NCI-H1436 (cell line): ENCODE data around the gene BET1L.
"Not testable (repeated sequence)": the region's sequence is repeated elsewhere in the genome, so short reads cannot be mapped to it uniquely, and the experiment has no call there.

Experiments
- DNase-seq: peaks from one replicate; lab custom pipeline; 2025; lab: John Stamatoyannopoulos, UW

BET1L gene, protein sequence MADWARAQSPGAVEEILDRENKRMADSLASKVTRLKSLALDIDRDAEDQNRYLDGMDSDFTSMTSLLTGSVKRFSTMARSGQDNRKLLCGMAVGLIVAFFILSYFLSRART

GRCh38 chr11:207208-207862, at the start of gene BET1L, which contains the start of gene RIC8A:
TSS of gene BET1L (minus strand) at chr11:207399. CDS start at chr11:207321, 78 bp downstream.
TSS of gene RIC8A (plus strand) at chr11:207708. CDS start at chr11:208855, 1,147 bp downstream.
- DNase-seq: peak; percentile 88

DNA sequence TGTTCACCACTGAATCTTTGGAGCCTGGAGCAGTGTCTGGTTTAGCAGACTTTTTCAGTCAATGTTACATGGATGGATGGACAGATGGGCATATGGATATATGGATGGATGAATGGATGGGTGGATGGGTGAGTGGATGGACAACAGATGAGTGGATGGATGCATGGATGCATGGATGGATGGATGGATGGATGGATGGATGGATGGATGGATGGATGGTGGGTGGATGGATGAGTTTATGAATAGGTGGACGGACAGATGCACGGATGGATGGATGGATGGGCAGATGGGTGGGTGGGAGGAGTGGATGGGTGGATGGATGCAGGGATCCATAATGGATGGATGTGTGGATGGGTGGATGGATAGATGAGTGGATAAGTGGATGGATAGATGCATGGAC, 48.6 kb upstream of the BET1L start:
- no peak for DNase-seq

- no peak for DNase-seq
Measured at GRCh38 chr11:255176-255575, 48.0 kb upstream of the BET1L start.

GRCh38 chr11:253886-254270, 46.7 kb upstream of the BET1L start:
- DNase-seq: no peak

DNA sequence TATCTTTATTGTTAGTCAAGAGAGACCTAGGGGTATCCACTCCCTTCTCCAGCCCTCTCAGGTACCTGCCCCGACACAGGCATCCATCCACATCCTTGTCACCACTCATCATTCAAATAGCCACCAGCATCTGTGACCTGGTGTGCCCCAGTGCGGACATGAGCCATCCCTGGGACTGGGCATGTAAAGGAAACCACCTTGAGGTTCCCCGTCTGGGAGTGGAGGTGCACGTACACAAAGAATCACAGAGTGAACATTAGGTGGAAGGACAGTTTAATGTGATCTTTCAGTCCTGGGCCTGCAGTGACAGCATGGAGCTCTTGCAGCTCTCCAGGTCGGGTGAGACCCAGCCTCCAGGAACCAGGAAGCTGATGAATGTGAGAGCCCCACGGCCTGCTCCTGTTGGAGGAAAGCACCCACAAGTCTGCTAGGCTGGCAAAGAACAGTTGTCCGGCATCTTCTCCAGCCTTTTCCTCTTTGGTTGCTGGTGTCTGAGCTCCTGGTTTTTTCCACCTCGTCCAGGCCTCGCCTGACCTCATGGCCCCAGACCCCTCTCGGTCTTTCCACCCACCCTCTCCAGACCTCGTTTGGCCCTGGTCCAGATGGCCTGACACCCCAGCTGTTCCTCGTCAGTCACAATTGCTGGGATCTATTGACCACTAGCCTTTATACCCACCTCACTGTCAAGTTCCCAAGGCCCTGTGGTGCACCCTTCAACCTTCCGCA, 46.1 kb upstream of the BET1L start:
- no peak for DNase-seq

- no peak for DNase-seq
Measured at GRCh38 chr11:252666-253065, 45.5 kb upstream of the BET1L start.

- DNase-seq: no peak
Measured at GRCh38 chr11:251550-251949, 44.4 kb upstream of the BET1L start.

- DNase-seq: peak; percentile 4
Measured at GRCh38 chr11:250740-251299, 43.6 kb upstream of the BET1L start.

DNA sequence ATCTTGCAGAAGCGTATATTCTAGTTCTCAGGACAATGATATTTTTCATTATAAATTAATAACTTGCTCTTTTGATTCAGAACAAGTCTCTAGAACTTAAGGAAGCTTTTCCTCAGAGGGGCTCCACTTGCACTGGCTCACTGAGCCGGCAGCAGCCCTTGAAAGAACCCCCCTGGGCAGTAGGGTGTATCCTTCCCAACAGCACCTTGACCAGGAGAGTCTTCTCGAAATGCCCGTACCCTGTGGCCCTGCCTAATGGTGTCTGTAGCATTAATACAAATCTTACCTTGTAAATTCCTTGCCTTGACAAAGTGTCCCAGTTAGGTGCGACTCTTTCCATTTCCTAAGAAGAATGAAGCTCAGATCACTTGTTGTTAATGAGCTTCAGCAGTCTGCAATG, 43.1 kb upstream of the BET1L start:
- DNase-seq: no peak

- DNase-seq: no peak
Measured at GRCh38 chr11:249062-249461, 41.9 kb upstream of the BET1L start.

- no peak for DNase-seq
Measured at GRCh38 chr11:244376-244775, 37.2 kb upstream of the BET1L start.

GRCh38 chr11:241634-242033, 34.4 kb upstream of the BET1L start:
- DNase-seq: no peak

DNA sequence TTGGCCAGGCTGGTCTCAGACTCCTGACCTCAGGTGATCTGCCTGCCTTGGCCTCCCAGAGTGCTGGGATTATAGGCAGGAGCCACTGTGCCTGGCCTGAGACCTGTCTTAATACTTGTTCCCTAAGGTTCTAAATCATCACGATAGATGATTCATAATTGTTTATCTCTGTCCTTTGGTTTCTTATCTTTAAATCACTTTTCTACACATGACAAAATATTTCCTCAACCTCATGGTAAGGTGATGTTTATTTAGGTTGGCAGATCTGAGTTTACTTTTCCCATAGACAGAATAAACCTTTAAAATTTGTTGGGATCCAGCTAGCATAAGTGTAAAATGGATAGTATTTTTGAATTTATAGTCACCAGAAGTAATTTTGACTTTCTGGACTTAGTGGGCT, 33.1 kb upstream of the BET1L start:
- DNase-seq: no peak

- DNase-seq: not testable (repeated sequence)
Measured at GRCh38 chr11:238346-238745, 31.1 kb upstream of the BET1L start.

- peak; percentile 78 for DNase-seq
Measured at GRCh38 chr11:236774-237767, 29.9 kb upstream of the BET1L start, which contains the start of gene PSMD13. TSS of gene PSMD13 (plus strand) at chr11:236976. CDS start at chr11:237050, 74 bp downstream.

DNA sequence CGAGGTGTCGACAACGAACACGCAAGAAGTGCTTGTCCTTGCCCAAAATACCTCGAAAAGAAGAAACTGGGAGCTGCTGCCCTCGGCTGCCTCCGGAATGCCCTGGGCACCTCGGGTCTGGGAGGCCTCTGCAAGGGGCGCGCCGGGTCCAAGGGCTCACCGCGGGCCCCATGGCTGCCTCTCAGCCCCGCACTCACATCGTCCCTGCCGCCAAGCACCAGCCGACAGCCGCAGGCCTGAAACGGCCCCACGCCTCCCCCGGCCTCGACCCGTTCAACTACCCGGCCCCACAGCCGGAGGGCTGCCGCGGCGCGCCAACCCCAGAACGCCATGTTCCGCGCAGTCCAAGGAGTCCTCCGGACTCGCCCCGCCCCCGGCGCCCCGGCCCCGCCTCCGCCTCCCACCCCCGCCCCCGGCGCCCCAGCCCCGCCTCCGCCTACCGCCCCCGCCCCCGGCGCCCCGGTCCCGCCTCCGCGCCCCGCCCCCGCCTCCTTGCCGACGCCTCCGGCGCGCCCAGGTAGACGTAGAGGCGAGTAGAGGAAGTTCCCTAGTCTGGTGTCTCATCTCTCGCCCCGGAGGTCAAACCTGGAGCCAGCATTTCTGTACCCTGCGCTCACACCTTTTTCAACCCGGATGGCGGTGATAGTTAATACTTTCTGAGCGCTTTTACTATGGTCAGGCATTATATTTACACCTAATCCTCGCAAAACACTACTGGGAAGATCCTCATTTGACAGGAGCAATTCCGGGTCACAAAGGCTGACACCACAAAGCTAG, 29.0 kb upstream of the BET1L start, which contains the start of gene SIRT3:
TSS of gene SIRT3 (minus strand) at position 346 of the 777 bp plus-strand sequence. CDS start at position 332, 14 bp downstream.
- peak; percentile 83 for DNase-seq

DNA sequence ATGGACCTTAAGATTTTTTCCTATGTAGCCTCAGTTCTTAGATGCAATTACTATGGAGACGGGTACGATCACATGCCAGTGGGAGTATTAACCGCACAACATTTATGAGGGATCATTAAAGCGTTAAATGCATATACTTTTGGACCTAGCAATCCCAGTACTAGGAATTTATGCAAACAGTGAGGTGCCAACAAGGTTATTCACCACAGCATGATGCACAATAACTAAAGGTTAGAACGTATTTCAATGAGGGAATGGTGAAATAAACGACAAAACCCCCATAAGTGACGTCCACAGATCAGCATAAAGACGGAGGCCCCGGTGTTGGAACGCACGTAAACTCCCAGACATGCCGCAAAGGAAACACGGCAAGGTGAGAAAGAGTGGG, 28.4 kb upstream of the BET1L start:
- peak; percentile 14 for DNase-seq

DNA sequence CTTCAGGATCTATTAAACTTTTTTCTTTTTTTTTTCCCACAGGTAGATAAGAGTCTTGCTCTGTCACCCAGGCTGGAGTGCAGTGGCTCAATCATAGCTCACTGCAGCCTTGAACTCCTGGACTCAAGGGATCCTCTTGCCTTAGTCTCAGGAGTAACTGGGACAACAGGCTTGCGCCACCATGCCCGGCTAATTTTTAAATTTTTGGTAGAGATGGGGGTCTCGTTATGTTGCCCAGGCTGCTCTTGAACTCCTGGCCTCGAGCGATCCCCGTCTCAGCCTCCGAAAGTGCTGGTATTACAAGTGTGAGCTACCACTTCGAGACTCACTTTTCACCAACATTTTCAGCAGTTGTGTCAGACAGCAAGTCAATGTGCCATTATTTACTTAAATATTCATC, 28.0 kb upstream of the BET1L start:
- DNase-seq: no peak

- no peak for DNase-seq
Measured at GRCh38 chr11:232783-233565, 25.8 kb upstream of the BET1L start.

GRCh38 chr11:230431-230830, 23.2 kb upstream of the BET1L start:
- DNase-seq: no peak
